HUES6 (cell line): ENCODE data around the gene GGACT.

Experiments used
- H3K27ac ChIP-seq: 2 replicates; pipeline ENCODE4 v1.7.0; 2013; ENCODE audit warnings: low read depth, mild to moderate bottlenecking, low read length, inconsistent platforms
- H3K27me3 ChIP-seq: 2 replicates; pipeline ENCODE4 v1.6.1; 2013; ENCODE audit warnings: low read length; ENCODE audit not compliant: control insufficient read depth, insufficient read depth
- H3K36me3 ChIP-seq: 2 replicates; pipeline ENCODE4 v1.6.1; 2013; ENCODE audit warnings: low read length; ENCODE audit not compliant: control insufficient read depth, insufficient read depth
- H3K4me1 ChIP-seq: 2 replicates; pipeline ENCODE4 v1.6.1; 2013; ENCODE audit warnings: low read length; ENCODE audit not compliant: control insufficient read depth, insufficient read depth
- H3K4me3 ChIP-seq: 2 replicates; pipeline ENCODE4 v1.5.1; 2013; ENCODE audit warnings: low read depth, low read length
- H3K9ac ChIP-seq: one replicate; pipeline ENCODE4 v1.6.1; 2013; ENCODE audit warnings: mild to moderate bottlenecking, low read length
- H3K9me3 ChIP-seq: 2 replicates; pipeline ENCODE4 v1.6.1; 2013; ENCODE audit warnings: low read depth, low read length; ENCODE audit not compliant: control insufficient read depth, insufficient read depth

The GGACT gene

GRCh38 chr13:100520936-100521850 is 67.4 kb downstream of the GGACT start:
- Histone ChIP-seq H3K27ac (peak overlapping the region; percentile 75; the same call in 1 of the 2 replicates), H3K36me3 (no peaks in the 10 kb centered on the region), H3K4me1 (peaks cover 52% of the 10 kb centered on the region), H3K4me3 (no peak overlapping the region; the same call in 1 of the 2 replicates), H3K9me3 (no peaks in the 10 kb centered on the region), H3K27me3 (no peaks in the 10 kb centered on the region), H3K9ac (peak overlapping the region; percentile 25)

GRCh38 chr13:100519626-100520025 is 69.0 kb downstream of the GGACT start:
- Histone ChIP-seq H3K27me3 (no peaks in the 10 kb centered on the region), H3K4me3 (no peak overlapping the region), H3K27ac (no peak overlapping the region), H3K9ac (no peak overlapping the region), H3K36me3 (no peaks in the 10 kb centered on the region), H3K9me3 (no peaks in the 10 kb centered on the region), H3K4me1 (peaks cover 43% of the 10 kb centered on the region)

- Histone ChIP-seq H3K4me1 (peaks cover 54% of the 10 kb centered on the region), H3K9me3 (no peaks in the 10 kb centered on the region), H3K27ac (no peak overlapping the region), H3K27me3 (no peaks in the 10 kb centered on the region), H3K36me3 (no peaks in the 10 kb centered on the region), H3K9ac (no peak overlapping the region), H3K4me3 (no peak overlapping the region)
Measured at GRCh38 chr13:100518394-100519062, 70.1 kb downstream of the GGACT start.

- no peak overlapping the region for H3K4me3 ChIP-seq
- H3K27ac ChIP-seq: no peak overlapping the region
- peaks cover 61% of the 10 kb centered on the region for H3K4me1 ChIP-seq
- H3K9me3 ChIP-seq: no peaks in the 10 kb centered on the region
- no peak overlapping the region for H3K9ac ChIP-seq
- H3K36me3 ChIP-seq: no peaks in the 10 kb centered on the region
- H3K27me3 ChIP-seq: no peaks in the 10 kb centered on the region
Measured at GRCh38 chr13:100517728-100518127, 70.9 kb downstream of the GGACT start.

- no peaks in the 10 kb centered on the region for H3K36me3 ChIP-seq
- no peak overlapping the region for H3K27ac ChIP-seq
- peaks cover 58% of the 10 kb centered on the region for H3K4me1 ChIP-seq
Measured at GRCh38 chr13:100517135-100517534, 71.5 kb downstream of the GGACT start.

GRCh38 chr13:100515410-100515800 is 73.2 kb downstream of the GGACT start:
- no peaks in the 10 kb centered on the region for H3K9me3 ChIP-seq
- H3K4me3 ChIP-seq: no peak overlapping the region
- H3K36me3 ChIP-seq: no peaks in the 10 kb centered on the region
- H3K4me1 ChIP-seq: peaks cover 62% of the 10 kb centered on the region
- H3K27me3 ChIP-seq: no peaks in the 10 kb centered on the region; the same call in 1 of the 2 replicates
- H3K9ac ChIP-seq: no peak overlapping the region
- H3K27ac ChIP-seq: no peak overlapping the region

More at GRCh38 chr13:100517135-100517534, 71.5 kb downstream of the GGACT start:
- Histone ChIP-seq H3K27me3 (no peaks in the 10 kb centered on the region), H3K9me3 (no peaks in the 10 kb centered on the region), H3K9ac (no peak overlapping the region), H3K4me3 (no peak overlapping the region)

- Histone ChIP-seq H3K4me1 (peaks cover 65% of the 10 kb centered on the region), H3K36me3 (no peaks in the 10 kb centered on the region), H3K4me3 (no peak overlapping the region), H3K9ac (no peak overlapping the region), H3K9me3 (no peaks in the 10 kb centered on the region), H3K27ac (0 out of 2 replicates have a peak overlapping the region, but pooled peaks have one; percentile 4), H3K27me3 (no peaks in the 10 kb centered on the region; the same call in 1 of the 2 replicates)
Measured at GRCh38 chr13:100514788-100515409, 73.7 kb downstream of the GGACT start.

- Histone ChIP-seq H3K4me1 (peaks cover 73% of the 10 kb centered on the region), H3K9ac (no peak overlapping the region), H3K4me3 (no peak overlapping the region), H3K9me3 (no peaks in the 10 kb centered on the region), H3K36me3 (no peaks in the 10 kb centered on the region), H3K27me3 (no peaks in the 10 kb centered on the region; the same call in 1 of the 2 replicates), H3K27ac (peak overlapping the region; percentile 4; the same call in 1 of the 2 replicates)
Measured at GRCh38 chr13:100513987-100514670, 74.5 kb downstream of the GGACT start.

- Histone ChIP-seq H3K4me3 (no peak overlapping the region), H3K4me1 (peaks cover 76% of the 10 kb centered on the region), H3K36me3 (no peaks in the 10 kb centered on the region), H3K27me3 (no peaks in the 10 kb centered on the region; the same call in 1 of the 2 replicates), H3K9ac (no peak overlapping the region), H3K27ac (0 out of 2 replicates have a peak overlapping the region, but pooled peaks have one; percentile 10), H3K9me3 (no peaks in the 10 kb centered on the region)
Measured at GRCh38 chr13:100513171-100513570, 75.4 kb downstream of the GGACT start.

- Histone ChIP-seq H3K9ac (no peak overlapping the region), H3K9me3 (no peaks in the 10 kb centered on the region), H3K27ac (no peak overlapping the region), H3K4me3 (no peak overlapping the region), H3K36me3 (no peaks in the 10 kb centered on the region), H3K4me1 (peaks cover 72% of the 10 kb centered on the region), H3K27me3 (no peaks in the 10 kb centered on the region; the same call in 1 of the 2 replicates)
Measured at GRCh38 chr13:100512422-100512821, 76.2 kb downstream of the GGACT start.
